NCI-H146 treated with DMSO at 0.1 percent for 48 hours (cell line): ENCODE data around the gene COL19A1.
"Not testable (repeated sequence)": the region's sequence is repeated elsewhere in the genome, so short reads cannot be mapped to it uniquely, and the experiment has no call there.

ENCODE experiments used
- DNase-seq: peaks from one replicate; lab custom pipeline; 2025; ENCODE audit not compliant: unreplicated experiment; lab: John Stamatoyannopoulos, UW

Gene COL19A1

GRCh38 chr6:69866351-69866769, at the start of gene COL19A1:
COL19A1 (plus strand) TSS chr6:69866556; CDS start chr6:69879568, 13,012 bp downstream.
- DNase-seq: no peak

DNA sequence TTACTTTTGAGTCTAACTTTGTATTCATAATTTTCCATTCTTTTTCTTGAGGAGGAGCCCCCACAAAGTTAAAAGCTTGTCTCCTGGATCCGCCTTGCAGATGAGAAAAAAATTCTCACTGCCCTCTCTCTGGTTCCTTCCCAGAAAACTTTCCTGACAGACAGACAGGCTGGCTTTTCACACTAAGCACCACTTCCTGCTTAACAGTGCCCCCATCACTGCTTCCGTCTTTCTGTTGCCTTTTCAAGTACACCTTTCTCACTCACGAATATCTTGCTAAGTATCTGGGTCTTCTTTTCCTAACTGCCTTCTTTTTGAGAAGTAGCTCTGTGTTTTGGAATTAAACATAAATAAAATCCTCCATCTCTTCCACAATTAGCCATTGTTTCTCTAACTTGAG, 49.8 kb upstream of the COL19A1 start:
- no peak for DNase-seq

DNA sequence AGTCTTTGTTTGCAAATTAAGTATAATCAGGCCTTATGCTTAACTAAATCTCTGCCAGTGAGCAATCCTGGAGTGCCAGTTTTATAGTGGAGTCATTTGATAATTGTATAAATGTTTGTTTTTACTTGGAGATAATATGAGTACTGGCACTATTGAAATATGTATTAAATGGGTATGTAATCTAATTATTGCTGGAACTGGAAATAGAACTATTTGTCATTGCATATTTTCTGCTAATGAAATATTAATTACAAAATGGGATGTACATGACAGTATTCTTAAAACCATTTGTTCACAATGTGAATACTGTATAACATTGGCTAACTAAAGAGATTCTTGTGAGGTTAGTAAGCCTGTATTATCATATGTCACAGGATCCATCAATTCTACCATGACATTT, 49.0 kb upstream of the COL19A1 start:
- DNase-seq: no peak

DNA sequence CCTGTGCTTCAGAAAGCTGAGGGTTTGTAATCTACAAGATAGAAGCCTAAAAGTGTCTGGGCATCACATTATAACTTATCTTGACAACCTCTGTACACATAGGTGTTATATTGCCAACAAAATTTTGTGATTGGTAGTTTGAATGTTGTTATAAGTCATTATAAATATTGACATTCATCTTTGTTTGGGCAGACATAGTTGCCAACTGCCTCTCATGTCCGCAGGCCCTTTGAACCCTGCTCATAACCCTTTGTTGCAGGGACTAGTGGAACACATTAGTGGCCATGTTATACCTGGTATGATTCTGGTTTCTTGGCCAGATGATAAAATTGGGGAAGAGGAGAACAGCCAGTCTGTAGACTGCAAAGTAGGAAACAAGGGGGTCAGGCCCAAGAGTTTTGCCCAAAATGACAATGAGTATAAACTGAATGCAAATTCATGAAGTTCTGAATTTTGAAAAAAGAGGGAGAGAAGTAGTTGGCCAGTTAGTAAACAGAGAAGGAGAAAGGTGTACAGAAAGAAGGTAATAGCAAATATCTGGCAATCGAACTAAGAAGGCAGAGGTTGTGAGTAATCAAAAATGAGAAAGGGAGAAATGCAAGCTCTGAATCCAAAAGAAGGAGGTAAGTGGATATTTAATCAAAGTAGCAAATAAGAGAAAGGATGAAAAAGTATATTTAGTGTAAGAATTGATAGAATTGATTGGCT, 48.0 kb upstream of the COL19A1 start:
- DNase-seq: no peak

GRCh38 chr6:69819138-69819537, 47.2 kb upstream of the COL19A1 start:
- DNase-seq: no peak

DNA sequence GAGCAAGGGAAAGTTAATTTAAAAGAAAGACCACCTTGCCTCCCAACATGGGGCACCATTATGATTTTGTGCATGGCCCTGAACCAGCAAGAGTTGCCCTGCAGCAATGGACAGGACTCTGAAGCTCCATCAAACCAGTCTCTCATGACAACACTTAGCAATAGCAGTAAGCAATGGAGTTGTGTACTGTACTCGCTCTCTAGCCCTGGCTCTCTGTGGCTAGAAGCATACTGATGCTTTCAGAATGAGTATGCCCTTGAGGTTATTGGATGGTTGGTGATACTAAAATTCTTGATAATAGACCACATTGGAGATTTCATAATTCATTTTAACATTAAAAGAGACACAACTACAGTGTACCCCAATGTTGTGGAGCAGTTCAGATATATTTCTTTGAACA, 46.3 kb upstream of the COL19A1 start:
- DNase-seq: no peak

DNA sequence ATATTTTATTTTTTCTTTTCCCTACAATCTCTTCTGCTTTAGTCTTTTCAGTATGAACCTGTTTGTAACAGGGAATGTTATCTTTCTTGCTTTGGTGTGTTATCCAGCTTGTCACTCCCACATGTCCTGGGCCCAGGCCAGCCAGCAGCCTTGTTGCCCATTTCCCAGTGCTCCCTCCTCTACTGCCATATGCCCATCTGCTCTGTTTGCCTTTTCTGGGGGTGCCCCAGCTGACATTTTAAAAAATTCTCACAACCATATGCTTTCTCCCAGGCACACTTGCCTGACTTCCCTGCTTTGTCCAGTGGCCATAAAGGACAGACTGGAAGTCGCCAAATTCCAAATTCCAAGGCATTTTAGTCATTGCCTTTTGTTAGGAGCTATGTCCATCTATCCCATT, 45.9 kb upstream of the COL19A1 start:
- no peak for DNase-seq

DNA sequence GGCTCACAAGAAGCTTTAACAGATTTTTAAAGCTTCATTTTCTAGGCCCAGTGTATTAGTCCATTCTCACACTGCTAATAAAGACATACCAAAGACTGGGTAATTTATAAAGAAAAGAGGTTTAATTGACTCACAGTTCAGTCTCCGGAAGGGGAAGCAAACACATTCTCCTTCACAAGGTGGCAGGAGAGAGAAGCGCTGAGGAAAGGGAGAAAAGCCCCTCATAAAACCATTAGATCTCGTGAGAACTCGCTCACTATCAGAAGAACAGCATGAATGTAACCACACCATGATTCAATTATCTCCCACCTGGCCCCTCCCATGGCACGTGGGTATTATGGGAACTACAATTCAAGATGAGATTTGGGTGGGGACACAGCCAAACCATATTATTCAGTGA, 42.0 kb upstream of the COL19A1 start:
- not testable (repeated sequence) for DNase-seq

DNA sequence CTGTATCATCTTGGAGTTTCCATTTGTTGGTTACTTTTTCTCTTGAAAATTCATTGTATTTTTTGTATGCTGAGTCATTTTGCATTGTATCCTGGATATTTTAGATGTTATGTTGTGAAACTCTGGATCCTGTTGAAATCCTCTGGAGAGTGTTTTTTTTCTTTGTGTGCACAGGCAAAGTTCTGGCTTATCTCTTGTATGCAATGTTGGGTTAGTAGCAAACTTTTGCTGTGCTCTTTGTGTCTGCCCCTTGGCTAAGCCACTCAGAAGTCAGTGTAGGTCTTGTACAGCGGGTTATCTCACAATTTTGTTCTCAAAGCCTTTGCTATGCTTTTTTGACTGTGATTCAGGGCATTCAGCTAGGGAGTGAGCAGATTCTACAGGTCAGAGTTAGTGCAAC, 40.5 kb upstream of the COL19A1 start:
- no peak for DNase-seq

DNA sequence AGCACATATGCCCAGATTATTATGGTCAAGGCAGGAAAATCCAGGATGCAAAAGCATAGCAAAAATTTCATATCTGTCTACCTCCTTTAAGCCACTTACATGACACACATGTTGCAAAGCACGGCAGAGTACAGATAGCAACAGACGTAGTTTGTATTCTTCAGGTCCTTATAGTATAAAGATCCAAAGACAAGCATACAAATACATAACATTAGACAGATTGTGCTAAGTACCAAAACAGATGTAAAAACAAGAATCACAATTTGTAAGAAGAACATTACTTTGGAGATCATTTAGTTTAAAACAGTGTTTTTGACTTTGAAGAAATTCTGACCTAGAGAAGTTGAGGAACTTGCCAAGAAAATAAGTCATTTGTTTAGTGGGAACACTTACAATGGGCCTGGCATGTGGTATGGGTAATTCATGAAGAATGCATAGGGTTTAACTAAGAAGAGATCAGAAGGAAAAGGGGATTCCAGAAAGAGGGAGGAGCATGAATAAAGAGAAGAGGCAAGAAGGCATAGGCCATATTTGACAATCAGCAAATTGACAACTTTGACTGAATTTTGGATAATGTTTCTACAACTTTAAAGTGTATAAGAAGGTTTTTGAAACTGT, 39.0 kb upstream of the COL19A1 start:
- no peak for DNase-seq

DNA sequence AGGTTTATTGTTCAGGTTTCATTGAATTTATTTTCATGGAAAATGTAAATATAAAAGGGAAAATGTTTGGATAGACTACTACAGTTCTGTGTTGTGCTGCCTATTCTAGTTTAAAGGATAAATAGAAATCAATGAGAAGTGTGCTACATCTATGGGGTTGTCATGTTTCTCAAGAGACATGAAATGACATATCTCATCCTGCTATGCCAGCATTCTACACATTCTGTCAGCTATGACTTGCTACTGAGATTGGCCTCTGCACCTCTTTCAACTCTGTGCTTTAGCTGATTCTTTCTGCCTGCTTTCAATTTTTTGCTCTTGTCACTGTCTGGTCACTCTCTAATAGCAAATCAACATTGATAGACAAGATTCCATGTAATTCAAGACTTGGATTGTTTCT, 33.8 kb upstream of the COL19A1 start:
- DNase-seq: no peak

GRCh38 chr6:69835414-69836179, 30.8 kb upstream of the COL19A1 start:
- DNase-seq: peak; percentile 8

DNA sequence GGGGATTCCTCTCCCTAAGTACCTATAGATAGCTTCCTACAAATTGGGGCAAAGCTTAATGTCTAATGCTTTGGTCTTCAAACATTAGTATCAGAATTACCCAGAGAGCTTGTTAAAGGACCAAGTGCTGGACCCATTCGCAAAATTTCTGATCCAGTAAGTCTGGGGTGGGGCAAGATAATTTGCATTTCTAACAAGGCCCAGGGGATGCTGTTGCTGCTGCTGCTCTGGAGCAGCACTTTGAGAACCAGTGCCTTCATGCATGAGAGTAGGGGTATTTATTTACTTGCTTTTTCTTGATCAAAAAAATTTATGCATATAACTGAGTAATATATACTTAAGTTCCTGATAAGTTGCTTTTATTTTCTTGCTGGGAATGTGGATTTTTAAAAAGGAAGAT, 24.5 kb upstream of the COL19A1 start:
- DNase-seq: no peak

- DNase-seq: no peak
These were observed 23.2 kb upstream of the COL19A1 start for GRCh38 chr6:69843189-69843588.

DNA sequence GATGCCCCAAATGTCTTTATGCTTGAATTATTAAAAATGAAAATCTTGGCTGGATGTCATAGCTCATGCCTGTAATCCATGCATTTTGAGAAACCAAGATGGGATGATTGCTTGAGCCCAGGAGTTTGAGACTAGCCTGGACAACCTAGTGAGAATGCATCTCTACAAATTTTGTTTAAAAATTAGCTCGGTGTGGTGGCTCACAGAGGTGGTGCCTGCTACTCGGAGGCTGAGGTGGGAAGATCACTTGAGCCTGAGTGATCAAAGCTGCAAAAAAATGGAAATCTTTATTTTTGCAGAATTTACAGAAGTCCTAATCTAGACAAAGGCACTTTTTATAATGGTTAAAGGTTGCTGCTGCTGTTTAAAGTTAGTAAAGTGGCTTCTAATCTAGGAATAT, 20.0 kb upstream of the COL19A1 start:
- DNase-seq: no peak

- no peak for DNase-seq
These were observed 19.4 kb upstream of the COL19A1 start for GRCh38 chr6:69846770-69847491.

GRCh38 chr6:69847492-69847788, 18.9 kb upstream of the COL19A1 start:
- DNase-seq: no peak

GRCh38 chr6:69848552-69848951, 17.8 kb upstream of the COL19A1 start:
- DNase-seq: no peak

DNA sequence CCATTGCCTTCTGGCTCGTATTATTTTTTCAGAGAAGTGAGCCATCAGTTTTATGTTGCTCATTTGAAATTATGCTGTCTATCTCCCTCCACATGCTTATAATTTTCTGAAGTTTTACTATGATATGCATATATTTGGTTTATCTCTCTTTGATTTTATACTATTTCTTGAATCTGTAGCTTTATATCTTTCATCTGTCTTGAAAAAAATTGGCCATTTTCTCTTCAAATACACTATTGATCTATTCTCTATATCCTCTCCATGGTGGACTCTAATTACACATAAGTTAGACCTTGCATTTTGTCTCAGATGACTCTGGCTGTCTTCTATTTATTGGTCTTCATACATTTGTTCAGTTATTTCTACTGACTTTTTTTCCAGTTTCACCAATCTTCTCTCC, 13.7 kb upstream of the COL19A1 start:
- no peak for DNase-seq

- no peak for DNase-seq
These were observed 4.4 kb upstream of the COL19A1 start for GRCh38 chr6:69861986-69862385.

DNA sequence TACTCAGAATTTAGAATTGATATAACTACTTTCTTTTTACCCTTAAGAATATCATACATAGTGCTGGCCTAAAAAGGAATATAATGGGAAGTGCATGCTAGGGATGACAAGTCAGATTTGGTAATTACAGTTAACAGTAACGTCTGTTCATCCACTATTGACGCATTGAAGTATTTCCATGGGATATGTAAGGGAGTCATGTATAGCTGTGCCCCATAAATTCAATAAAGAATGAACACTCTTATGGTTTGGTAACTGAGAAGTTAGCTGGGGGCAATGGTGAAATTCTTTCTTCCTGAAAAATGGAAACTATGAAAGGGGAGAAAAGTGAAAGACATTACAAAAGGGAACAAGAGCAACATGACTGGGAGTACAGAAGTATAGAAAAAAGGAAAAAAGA, 2.6 kb upstream of the COL19A1 start:
- DNase-seq: no peak

GRCh38 chr6:69865126-69865525, 1.2 kb upstream of the COL19A1 start:
- no peak for DNase-seq
